G401.6 (cell line): Measurements from ENCODE around the gene ADGRG6.

ENCODE experiments used
- FAIRE-seq: peaks from 2 replicates; lab custom pipeline; 2012; peaks lifted over from hg19 to GRCh38; lab: Jason Lieb, UNC

The ADGRG6 gene

GRCh38 chr6:142349215-142349823 lies 47.5 kb downstream of the ADGRG6 start:
- no peak for FAIRE-seq

GRCh38 chr6:142350309-142350708 lies 48.5 kb downstream of the ADGRG6 start:
- no peak for FAIRE-seq

GRCh38 chr6:142353690-142354089 lies 51.9 kb downstream of the ADGRG6 start:
- no peak for FAIRE-seq

- FAIRE-seq = no peak
These were observed 52.8 kb downstream of the ADGRG6 start for GRCh38 chr6:142354650-142355049.

GRCh38 chr6:142355520-142356174 lies 53.8 kb downstream of the ADGRG6 start:
- FAIRE-seq = no peak

- no peak for FAIRE-seq
These were observed 54.5 kb downstream of the ADGRG6 start for GRCh38 chr6:142356201-142356883.

- FAIRE-seq = no peak
These were observed 55.0 kb downstream of the ADGRG6 start for GRCh38 chr6:142356884-142357225.

- no peak for FAIRE-seq
These were observed 56.1 kb downstream of the ADGRG6 start for GRCh38 chr6:142357879-142358278.

- FAIRE-seq = no peak
These were observed 57.6 kb downstream of the ADGRG6 start for GRCh38 chr6:142359271-142359960.

GRCh38 chr6:142361345-142361744 lies 59.5 kb downstream of the ADGRG6 start:
- no peak for FAIRE-seq

GRCh38 chr6:142361779-142362750 lies 60.3 kb downstream of the ADGRG6 start:
- FAIRE-seq = no peak

- FAIRE-seq = no peak
These were observed 65.3 kb downstream of the ADGRG6 start for GRCh38 chr6:142367061-142367460.

- FAIRE-seq = no peak
These were observed 65.8 kb downstream of the ADGRG6 start for GRCh38 chr6:142367501-142368018.

GRCh38 chr6:142369266-142369665 lies 67.5 kb downstream of the ADGRG6 start:
- FAIRE-seq = no peak

GRCh38 chr6:142372348-142372747 lies 70.5 kb downstream of the ADGRG6 start:
- no peak for FAIRE-seq

GRCh38 chr6:142373268-142374090 lies 71.7 kb downstream of the ADGRG6 start:
- FAIRE-seq = no peak

- FAIRE-seq = no peak
These were observed 72.4 kb downstream of the ADGRG6 start for GRCh38 chr6:142374091-142374770.

GRCh38 chr6:142374965-142375733 lies 73.3 kb downstream of the ADGRG6 start:
- peak; percentile 13 for FAIRE-seq

- FAIRE-seq = no peak
These were observed 74.3 kb downstream of the ADGRG6 start for GRCh38 chr6:142376115-142376514.
